AML-193 (cell line): ENCODE results near the gene C1QTNF2.
"Not testable (repeated sequence)": the region's sequence is repeated elsewhere in the genome, so short reads cannot be mapped to it uniquely, and the experiment has no call there.

Experiments
- DNase-seq, 2 experiments: peaks; one replicate each; lab custom pipeline; 2025; lab: John Stamatoyannopoulos, UW

C1QTNF2 gene

DNA sequence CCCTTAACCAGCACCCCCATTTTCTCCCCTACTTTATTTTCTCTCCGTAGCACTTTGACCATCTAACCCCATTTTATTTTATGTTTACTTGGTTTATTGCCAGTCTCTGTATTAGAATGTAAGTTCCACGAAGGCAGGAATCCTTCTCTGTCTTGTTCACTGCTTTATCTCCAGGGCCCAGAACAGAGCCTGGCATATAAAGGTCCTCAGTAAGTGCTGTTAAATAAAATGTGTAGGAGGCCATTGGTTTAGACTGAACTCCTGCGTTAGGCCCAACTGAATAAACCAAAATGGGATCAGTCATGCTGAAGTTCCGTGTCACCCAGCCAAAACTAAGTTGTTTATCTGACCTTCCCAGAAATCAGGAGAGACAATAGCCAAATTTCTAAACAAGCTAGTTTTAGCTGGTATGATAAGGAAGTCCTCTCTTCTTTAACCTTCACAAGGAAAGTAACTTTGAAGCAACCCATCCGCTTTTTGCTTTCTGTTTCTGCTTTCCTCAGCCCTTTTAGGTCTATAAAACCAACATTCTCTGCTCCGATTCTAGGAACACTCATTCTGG is 29.0 kb downstream of the C1QTNF2 start:
- DNase-seq: no peak

DNA sequence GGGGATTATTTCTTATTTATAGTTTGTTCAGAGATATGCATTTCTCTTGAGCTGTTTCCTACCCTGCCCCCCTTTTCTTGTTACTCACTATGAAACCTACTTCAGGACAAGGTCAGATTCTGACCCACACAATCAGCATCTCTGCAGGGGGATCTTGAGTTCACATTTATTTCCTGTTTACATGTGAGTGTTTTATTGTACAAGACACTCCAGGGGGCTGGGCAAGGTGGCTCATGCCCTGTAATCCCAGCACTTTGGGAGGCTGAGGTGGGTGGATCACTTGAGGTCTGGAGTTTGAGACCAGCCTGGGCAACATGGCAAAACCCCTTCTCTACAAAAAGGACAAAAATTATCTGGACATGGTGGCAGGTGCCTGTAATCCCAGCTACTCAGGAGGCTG is 29.9 kb downstream of the C1QTNF2 start:
- not testable (repeated sequence) for DNase-seq

DNA sequence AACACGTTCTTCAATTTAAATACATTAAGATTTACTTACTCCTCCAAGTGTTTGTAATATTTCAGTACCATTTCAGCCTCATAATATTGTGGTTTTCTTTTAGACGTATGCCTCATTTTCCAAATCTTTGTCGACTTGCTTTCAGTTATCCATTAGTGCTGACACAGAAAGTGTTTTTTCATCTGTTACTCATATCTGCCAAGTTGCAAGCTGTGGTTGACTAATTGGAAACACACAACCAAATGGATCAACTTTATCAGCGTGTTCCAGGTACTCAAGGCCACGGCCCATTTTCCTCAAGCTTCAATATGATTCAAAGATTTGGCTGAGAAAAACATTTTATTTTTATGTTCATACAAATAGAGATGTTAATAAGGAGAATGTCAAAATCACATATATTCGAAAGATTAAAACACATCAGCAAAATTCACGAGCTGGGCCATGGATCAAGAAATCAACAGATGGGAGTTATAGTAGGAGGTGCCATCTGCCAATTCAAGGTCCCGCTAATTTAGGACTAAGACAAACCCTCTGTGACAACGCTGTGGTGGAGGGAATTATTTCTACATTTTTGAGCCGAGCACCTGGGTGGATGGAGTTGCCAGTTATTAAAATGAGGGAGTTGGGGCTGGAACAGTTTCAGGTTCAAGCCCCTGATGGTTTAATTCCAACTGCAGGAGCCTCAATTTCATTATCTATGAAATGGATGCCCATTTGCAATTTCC is 30.9 kb downstream of the C1QTNF2 start:
- DNase-seq: no peak

DNA sequence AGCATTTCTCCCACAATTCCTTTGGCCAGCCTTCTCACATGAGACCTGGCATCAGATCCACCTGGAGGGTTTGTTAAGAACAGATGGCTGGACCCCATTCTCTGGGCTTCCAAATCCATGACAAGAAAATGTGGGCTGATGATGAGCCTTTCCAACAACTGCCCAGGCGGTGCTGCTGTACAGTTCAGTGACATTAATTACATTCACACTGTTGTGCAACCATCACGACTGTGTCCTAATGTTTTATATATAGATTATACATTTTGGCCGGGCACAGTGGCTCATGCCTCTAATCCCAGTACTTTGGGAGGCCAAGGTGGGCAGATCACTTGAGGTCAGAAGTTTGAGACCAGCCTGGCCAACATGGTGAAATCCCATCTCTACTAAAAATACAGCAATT is 35.7 kb downstream of the C1QTNF2 start:
- DNase-seq: not testable (repeated sequence)

DNA sequence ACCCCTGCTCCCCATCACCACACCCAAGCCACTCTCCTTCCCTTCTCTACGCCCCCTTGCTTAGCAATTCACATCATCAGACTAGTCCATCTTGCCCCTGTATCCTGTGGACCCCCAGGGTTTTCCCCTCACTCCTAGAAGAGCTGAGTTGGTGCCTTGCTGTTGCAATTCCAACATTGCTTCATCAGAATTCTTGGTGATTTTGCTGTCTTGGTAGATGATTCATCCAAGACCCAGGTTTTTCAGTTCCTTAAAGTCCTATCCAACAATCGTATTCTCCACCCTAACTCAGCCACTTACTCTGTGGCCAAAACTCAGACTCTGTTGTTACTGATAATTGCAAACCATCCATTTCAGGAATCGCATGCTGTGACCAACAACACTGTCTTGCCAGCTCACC is 36.7 kb downstream of the C1QTNF2 start:
- DNase-seq: no peak

DNA sequence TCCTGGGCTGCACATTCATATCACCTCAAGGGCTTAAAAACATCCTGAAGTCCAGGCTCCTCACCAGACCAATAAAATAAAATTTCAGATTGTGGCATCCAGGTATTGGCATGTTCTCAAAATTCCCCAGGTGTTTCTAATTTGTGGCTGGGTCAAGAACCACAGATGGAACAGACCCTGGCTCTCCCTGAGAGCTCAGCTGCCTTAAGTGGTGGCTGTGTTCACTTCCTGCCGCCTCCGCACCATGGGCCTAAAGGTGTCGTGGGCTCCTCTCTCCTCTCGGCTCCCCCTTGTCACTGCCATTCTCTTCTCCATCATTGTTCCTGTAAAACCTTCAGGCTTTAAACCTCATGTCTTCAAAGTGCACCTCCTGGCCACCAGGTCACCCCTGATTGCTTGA is 40.2 kb downstream of the C1QTNF2 start:
- DNase-seq: no peak

DNA sequence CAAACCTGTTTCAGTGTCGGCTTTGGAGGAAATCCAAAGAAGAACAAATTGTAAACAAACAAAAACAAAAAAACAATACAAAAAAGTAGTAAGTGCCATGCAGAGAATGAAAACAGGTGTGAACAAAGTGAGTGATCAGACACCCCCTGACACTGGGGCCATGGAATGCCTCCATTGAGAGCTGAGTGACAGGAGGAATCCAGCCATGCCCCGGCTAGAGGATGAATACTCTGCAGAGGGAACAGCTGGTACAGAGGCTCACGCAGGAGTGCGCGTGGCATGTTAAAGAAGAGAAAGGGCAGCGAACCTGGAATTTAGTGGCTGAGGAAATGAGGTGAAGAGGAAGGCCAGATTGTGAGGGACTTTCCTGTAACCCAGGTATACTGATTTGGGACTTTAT is 42.6 kb downstream of the C1QTNF2 start:
- DNase-seq: no peak

DNA sequence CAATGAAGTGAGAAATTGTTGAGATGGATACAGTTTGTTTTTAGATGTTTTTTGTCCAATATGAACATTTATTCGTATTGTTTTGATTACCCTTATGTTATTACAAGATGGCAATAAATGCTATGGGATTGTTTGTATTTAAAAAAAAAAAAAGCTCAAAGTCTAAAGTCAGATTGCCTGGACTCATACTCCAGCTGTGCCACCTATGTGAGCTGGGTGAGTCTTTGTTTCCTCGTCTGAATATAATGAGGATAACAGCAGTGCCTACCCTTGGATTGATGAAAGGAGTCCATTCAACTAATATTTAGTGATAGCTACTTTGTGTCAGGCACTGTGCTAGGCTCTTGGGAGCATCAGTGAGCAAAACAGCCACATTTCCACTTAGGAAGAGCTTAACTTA is 43.4 kb downstream of the C1QTNF2 start:
- DNase-seq: no peak

DNA sequence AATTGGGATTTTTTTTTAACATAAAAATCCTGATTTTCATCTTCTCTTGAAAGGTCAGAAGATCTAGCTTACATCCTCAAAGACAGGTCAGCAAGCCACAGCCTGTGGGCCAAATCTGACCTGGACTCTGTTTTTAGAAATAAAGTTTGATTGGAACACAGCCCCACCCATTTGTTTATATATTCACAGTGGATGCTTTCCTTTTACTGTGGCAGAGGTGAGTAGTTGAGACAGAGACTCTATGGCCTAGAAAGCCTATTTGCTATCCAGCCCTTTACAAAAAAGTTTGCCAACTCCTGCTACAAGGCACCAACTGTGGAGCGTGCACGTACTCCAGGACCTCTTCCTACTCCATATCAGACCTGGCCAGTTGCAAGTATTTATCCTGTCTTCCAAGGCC is 44.7 kb downstream of the C1QTNF2 start:
- DNase-seq: no peak

DNA sequence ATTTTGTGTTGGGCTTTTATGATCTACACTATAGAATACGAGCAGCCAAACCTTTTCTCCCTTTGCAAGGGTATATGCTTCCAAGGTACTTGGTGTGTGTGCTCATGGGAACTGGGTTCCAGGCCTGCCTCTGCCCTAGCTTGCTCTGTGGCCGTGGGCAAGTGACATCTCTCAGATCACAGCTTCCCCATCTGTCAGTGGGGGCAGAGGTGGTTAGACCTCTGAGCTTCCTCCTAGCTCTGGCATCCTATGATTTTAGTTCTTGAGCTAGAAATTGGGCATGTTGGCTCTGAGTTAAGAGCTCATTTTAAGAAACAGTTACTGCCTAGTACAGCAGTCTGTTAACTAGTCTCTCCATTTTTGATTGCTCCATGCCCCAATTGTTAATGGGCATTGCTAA is 45.5 kb downstream of the C1QTNF2 start:
- DNase-seq: no peak

DNA sequence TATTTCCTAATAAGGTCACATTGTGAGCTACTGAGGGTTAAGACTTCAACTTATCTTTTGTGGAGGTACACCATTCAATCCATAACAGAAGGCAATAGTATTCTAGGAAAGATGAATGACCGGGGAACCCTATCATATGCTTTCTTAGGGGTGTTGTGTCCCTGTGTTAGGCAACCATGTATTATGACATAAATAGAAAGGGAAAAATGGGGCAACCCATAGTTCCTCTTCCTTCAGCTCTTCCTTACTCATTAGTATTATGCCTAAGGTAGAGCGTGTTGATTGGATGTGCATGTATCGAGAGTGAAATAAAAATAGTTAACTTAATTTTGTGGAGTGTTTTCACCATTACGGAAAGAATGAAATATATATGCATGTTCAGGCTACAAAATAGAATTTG is 52.0 kb downstream of the C1QTNF2 start:
- DNase-seq: peak; percentile 56 to 71

DNA sequence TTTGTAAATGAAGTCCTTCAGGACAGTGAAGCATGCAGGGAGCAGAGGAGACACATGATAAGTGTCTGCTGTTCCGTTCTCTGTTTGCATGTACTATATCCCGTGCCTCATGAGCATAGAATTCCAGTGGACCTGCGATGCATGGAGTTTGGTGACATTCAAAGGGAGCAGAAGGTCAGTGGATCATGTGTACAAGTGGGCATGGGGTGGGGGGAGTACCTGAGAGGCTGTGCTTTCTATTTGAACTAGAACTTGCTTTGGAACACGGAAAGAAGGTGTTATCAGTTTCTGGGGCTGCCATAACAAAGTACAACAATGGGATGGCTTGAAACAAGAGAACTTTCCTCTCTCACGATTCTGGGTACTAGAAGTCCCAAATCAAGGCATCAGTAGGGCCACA is 53.0 kb downstream of the C1QTNF2 start:
- no peak for DNase-seq

DNA sequence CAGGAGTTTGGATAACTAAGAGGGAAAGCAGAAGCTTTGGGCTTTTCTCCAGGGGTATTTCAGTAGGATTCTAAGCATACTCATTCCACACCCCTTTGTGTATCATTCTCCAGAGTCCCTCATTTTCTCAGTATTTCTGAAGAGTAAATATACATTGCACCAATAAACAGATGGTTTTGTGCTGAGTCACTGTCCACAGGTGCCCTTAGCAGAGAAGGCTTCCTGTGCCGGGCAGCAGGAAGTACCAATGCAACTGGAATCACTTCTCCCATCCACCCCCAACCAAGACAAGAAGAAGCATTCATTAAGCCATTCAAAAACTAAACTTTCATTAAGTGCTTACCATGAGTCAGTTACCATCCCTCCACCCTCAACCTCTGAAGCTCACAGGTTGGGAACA is 54.5 kb downstream of the C1QTNF2 start:
- DNase-seq: no peak

DNA sequence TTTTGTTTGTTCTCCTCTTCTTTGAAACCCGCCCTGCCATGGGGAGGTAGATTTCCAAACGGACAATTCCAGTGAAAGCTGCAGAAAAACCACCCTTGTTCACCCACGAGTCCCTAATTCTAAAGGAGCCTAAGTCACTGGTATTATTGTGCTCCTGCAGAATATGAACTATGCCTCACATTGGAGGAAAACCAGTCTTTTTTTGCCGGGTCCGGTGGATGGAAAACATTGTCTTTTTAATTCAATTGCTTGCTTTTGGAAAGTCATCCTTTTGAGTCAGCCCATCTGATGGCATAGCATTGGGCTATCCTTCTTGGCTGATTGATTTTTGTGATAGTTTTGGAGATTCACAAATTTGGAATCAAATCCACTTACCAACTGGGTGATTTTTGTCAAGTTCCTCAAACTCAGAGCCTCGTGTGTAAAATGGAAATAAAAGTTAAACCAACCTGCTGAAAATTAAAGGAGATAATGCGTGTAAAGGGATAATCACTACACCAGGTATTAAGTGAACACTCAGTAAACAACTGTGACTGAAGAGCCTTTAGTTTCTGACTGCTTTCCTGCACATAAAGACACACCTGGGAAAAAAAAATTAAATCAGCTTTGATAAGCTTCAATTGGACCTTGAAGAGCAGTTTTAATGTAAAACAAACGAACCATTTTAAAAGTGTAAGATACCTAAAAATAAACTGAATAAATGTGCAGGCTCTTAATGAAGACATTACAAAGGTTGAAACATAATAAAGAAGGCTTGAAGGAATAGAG is 57.3 kb downstream of the C1QTNF2 start:
- DNase-seq: no peak

DNA sequence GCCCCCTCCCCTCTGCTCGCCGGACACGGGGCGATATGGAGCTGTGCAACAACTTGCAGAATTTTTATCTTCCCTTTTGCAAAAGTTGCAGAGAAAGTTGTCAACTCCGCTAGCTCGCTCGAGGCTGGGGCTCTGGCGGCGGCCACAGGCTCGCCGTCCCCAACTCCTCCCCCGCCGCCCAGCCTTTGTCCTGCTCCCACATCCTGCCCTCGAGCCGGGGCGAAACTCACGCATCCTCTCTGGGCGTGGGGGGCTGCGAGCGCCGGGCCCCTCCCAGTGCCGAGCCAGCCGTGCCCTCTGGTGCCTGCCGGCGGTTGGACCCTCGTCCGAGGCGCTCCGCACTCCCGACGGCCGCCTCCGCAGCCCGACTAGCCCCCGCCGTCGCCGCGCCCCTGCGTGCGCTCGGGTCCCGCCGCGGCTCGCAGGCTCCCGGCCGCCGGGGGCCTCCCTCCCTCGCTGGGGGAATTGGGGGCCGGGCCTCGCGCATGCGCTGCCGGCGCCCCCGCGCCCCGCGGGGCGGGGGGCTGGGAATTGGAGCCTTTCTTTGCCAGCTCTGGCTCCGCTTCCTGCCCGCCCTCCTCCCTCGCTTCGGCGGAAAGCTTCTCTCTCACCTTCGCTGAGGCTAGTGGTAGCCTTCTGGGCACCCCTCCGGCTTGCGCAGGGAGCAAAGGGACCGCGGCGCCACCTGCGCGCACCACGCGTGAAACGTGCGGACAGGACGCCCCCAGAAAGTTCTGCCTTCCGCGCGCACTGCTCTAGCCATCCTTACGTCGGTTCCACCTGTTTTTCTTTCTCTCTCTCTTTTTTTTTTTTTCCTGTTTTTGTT is 58.1 kb downstream of the C1QTNF2 start, which contains the start of gene CCNJL:
CCNJL (minus strand) TSS at position 431 of the 826 bp plus-strand sequence. CDS start 641 bp downstream, outside the sequence.
- no peak for DNase-seq

DNA sequence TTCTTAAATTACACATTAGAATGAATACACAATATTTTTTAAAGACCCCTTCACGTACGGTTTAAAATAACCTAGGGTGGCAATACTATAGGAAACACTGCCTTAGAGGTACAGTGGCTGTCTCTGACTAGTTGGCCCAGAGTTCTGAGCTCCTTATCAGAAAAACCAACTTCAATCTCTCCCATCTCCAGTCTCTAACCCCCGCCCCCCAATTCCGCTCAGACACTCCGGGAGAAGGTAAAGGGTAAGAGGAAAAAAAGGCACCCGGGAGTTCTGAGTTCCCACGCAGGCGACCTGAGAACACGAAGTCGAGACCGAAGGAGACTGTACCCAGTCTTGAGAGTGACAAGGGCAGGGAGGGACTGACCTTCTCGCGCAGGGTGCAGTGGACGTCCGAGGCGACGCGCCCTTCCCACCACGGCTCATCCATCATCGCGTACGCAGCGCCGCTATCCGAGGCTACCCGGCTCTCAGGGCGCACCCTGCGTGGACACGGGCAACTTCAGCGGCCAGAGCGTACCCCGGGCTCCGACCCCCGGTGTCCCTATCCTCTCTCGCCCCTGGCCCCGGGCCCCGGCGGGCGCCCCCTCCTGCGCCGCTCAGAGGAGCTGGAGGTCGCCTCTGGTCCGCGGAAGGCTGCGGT is 58.8 kb downstream of the C1QTNF2 start:
- DNase-seq: no peak

DNA sequence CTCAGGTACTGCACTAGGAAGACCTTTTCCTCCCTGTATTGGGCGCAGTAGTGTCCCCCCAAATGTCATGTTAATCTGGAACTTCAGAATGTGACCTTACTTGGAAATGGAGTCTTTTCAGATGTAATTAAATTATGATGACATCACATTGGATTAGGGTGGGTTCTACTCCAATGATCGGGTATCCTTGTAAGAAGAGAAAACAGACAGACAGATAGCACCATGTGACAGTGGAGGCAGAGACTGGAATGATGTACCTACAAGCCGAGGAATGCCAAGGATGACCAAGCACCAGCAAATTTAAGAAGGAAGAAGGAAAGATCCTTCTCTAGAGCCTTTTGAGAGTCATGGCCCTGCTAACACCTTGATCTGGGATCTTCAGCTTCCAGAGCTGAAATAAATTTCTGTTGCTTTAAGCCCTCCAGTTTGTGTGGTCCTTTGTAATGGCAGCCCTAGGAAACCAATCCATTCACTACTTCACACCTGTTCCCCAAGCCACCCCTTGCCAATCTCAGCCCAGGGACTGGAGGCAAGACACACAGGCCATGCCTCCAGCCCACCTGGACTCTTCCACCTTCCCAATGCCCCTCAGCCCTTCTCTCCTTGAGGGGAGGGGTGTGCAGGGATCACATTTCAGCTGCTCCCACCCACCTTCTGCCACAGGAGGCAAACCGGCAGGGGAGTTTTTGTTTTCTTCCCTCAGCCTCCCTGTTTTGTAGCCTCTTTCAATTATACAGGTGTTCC is 59.7 kb downstream of the C1QTNF2 start:
- no peak for DNase-seq

DNA sequence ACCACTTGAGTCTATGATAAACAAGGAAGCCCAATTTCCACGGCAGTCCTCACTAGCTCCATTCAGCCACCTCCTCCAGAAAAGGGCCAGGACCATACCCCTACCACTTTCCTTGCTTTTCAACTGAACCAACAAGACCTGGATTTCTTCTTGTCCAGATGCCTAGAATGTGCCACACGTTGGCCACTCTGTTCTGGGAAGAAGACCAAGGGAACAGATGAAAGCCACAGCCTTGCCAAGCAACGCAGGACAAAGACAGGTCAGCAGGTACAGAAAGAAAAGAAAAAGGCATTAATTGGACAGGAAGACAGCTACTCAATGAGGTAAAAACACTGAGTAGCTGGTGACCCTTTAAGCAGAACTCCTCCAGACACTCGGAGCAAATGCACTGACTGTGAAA is 60.3 kb downstream of the C1QTNF2 start:
- no peak for DNase-seq

DNA sequence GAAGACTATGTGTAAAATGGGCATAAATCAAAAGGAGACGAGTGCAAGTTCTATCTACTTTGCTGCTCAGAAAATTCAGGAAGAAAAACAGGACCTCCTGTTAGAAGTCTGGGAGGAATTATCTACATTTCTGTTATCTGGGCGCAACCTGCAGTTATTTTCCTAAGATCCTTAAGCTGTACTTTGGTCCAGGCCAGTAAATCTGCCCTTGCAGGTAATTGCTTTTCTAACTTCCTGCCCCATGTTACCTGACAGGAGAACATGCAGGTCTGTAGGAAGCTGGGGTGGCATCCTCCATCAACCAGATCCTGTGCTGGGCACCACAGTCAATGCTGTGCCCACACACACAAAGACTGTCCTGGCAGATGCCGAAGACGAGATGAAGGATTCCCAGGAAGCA is 63.7 kb downstream of the C1QTNF2 start:
- DNase-seq: no peak

DNA sequence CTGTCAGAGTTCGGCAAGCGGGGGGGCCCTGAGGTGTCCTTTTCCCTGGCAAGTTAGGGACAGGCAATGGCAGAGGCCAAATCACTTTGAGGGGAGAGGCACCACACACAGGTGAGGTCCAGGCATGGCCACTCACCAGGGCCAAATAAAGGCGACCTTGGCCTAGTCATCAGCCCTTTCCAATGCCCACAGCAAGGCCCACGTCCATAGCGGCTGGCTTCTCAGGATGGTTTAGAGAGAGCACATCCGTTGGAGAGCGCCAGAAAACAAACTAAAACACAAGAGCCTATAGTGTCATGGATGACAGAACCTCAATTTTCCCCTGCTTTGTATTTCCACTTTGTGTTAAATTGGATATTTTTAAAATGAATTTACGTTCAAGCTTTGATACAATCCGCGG is 65.1 kb downstream of the C1QTNF2 start:
- no peak for DNase-seq

DNA sequence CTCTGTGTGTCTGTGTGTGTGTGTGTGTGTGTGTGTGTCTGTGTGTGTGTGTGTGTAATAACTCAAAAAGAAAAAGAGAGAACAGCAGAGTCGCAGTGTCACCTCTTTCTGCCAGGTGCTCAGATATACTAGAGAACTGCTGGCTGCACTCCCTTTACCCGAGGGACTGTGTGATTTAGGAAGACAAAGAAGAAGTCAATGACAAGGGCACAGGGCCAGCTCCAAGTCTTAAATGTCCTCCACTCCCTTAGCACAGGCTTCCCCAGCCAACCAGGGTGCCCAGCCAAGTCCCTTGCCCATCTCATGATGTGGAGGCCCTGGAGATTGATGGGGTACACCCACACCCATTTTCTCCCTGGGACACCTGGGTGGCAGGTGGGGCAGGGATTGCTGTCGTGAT is 66.7 kb downstream of the C1QTNF2 start:
- DNase-seq: no peak
